A549 treated with GW870086 at 1 μM for 4 hours (cell line): ENCODE results near the gene PIAS4. TPM values are rescaled to one million over a fixed set of nuclear protein-coding genes. Genes with fewer than 3 reads are reported as not detected.

Source experiments
- total RNA-seq: library from RNA; stranded (reverse); fragments of 200-300 nt; extraction: Qiagen RNA extraction; gene quantifications from 5 replicates; pipeline ENCODE4 v1.2.3, GENCODE V29; 2022; ENCODE audit warnings: low read depth

The PIAS4 gene, protein sequence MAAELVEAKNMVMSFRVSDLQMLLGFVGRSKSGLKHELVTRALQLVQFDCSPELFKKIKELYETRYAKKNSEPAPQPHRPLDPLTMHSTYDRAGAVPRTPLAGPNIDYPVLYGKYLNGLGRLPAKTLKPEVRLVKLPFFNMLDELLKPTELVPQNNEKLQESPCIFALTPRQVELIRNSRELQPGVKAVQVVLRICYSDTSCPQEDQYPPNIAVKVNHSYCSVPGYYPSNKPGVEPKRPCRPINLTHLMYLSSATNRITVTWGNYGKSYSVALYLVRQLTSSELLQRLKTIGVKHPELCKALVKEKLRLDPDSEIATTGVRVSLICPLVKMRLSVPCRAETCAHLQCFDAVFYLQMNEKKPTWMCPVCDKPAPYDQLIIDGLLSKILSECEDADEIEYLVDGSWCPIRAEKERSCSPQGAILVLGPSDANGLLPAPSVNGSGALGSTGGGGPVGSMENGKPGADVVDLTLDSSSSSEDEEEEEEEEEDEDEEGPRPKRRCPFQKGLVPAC
- 13.7 to 16.9 TPM (median 15.9 TPM) in 5 replicates for total RNA-seq

DNA sequence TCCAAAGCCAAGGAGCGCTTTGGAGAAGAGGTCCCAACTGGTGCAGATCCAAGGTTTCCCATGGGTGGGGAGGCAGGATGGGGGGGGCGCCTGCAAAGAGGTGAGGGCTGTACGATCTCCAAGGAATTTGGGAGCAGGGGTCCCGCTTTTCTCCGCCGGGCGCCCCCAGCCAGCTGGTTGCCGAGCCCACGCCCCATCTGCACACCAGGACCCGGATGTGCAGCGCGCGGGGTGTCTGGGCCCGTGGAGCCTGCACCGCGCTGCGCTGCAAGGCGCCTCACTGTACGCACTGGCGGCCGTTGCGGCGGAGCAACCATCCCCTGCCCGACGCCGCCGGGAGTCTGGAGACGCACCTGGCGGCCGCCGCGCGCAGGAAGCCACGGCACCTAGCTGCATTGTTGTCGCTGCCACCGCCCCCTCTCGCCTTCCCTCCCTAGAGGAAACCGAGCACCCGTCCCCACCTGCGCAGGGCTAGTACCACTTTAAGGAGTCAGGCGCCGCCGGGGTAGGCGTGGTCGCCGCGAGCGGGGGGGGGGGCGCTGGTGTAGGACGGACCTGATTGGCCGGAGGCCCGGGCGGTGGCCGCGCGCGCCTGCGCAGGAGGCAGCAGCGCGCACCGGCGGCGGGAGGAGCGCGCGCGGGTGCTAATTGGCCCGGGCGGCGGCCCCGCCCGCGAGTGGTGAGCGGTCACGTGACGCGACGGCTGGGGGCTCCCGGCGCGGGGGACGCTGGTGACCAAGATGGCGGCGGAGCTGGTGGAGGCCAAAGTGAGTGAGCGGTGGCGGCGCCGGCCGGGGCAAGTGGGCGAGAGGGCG, at the start of gene PIAS4:
Gene PIAS4, plus strand, starts transcription at position 716 of the 815 bp plus-strand sequence. Its CDS starts 25 bp downstream, at position 741.

DNA sequence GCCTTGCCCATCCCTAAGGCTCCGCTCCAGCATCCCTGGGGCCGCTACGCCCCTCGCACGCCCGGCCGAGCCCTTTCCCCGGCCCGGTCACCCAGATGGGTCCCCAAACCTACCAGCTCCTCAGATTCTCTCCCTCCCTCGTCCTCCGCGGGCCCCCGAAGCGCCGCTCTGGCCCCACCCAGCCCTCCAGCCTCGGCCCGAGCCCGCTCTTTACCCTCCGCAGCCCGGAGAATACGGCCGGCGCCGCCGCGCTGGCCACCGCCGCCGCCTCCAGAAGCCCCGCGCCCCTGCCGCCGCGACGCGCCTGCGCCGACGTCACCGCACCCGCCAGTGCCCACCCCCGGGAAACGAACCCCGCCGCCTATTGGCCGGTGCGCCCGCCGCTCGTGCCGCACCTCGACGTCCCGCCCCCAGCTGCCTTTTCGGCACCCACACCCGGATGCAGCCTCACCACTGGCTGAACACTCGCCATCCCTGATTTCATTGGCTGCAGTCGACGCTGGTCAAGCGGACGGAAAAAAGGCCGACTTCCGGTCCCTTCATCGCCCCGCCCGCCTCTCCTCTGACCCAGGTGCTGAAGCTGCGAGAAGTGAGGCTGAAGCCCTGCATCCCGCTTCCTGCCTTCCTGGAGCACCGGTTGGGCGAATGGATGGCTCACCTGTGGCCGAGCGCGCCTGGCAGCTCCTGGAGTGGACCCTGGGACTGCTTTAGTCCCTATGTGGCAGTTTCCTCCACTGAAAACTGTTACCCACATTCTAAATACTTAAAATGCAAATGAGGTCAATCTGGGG, 36.5 kb upstream of the PIAS4 start, which contains the start of gene DAPK3:
Gene DAPK3, minus strand, starts transcription at position 292 of the 791 bp plus-strand sequence. CDS start 1,364 bp downstream, outside the sequence.

DNA sequence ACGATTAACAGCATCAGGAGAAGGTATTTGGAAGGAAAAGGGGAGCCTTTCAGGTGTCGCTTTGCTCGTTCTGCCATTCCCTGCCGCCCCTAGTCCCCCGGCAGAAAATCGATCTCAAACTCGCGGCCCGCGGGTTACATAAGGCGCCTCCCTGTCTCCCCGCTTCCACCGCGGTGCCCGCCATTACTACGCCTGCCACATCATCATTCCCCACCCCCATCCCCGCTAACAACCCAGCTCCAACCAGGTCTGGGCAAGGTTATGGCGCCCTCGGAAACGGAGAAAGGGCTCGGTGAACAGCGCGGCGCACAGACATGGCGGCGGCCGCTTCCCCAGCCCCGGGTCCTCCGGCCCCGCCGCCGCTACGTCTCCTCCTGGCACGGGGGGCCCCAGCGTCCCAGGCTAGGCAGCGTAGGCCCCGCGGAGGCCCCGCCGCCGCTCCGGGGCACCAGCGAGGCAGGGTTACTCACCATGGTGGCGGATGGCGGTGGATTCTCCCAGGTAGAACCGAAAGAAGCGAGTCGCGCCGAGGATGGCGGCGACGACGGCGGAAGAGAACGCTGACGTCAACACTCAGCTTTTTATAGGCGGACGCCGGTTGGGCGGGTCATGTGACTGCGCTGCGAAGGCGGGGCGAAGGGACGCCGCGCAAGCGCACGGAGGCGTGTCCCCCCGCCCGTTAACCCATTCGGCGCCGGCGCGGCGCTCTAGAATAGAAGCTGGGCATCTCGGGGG, 22.5 kb upstream of the PIAS4 start, which contains the start of gene EEF2:
Gene EEF2, minus strand, starts transcription at position 556 of the 735 bp plus-strand sequence. Its CDS starts 83 bp downstream, at position 473.

DNA sequence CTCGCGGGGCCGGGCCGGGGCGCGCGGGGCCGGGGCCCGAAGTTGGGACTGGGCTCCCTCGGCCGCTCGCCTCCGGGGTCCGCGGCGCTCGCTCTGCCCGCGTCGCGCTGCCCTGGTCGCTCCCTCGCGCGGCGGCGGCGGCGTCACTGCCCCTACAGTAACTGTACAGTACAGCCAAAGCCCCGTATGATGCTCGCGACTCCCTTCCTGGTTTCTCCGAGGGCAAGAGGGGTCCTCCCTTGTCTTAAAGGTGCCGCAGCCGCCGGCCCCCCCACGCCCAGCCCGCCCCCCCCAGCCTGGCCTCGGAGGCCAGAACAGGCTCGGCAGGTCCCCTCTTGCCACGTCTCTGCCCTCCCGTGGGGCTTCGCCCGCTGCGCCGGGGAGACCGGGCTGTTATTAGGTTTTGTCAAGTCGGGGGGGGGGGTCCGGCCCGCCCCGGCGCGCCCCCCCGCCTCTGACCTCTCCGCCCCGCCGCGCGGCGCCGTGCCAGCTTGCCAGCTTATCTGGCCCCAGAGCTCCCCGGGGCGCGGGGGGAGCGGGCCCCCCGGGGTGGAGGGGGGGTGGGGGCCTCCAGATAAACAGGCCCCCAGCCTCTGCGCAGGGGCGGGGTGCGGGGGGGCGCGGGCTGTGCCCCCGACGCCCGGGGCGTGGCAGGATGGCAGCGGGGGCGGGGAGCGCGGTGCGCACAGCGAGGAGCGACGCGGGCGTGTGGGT, 59.3 kb downstream of the PIAS4 start, which contains the start of gene ZBTB7A:
Gene ZBTB7A, minus strand, starts transcription at position 218 of the 714 bp plus-strand sequence. CDS start 11,667 bp downstream, outside the sequence.

Other genes starting within 250 kb of the PIAS4 start
- 8.6 to 13.1 TPM (median 12.1 TPM) in 5 replicates for gene APBA3, start 246.0 kb upstream of the PIAS4 start, total RNA-seq
- 64.2 to 84.4 TPM (median 68.8 TPM) in 5 replicates for gene MRPL54, start 245.1 kb upstream of the PIAS4 start, total RNA-seq
- gene RAX2, start 235.5 kb upstream of the PIAS4 start, total RNA-seq = not detected in 5 replicates
- gene MATK, start 221.4 kb upstream of the PIAS4 start, total RNA-seq = 0.94 to 1.8 TPM (median 1.2 TPM) in 5 replicates
- 0.21 TPM in 1 of 5 replicates, not detected in the others for gene ZFR2, start 138.7 kb upstream of the PIAS4 start, total RNA-seq
- 0.05 to 0.43 TPM (median 0.13 TPM) in 5 replicates for gene ATCAY, start 127.1 kb upstream of the PIAS4 start, total RNA-seq
- not detected in 5 replicates for gene NMRK2, start 74.7 kb upstream of the PIAS4 start, total RNA-seq
- gene DAPK3, start 36.6 kb upstream of the PIAS4 start, total RNA-seq = 41.5 to 46.1 TPM (median 43.6 TPM) in 5 replicates
- gene EEF2, start 22.3 kb upstream of the PIAS4 start, total RNA-seq = 859 to 1,088 TPM (median 1,044 TPM) in 5 replicates
- 15.3 to 22.1 TPM (median 20.9 TPM) in 5 replicates for gene ZBTB7A, start 59.2 kb downstream of the PIAS4 start, total RNA-seq
- gene MAP2K2, start 116.4 kb downstream of the PIAS4 start, total RNA-seq = 118 to 168 TPM (median 160 TPM) in 5 replicates
- 0.07 to 0.16 TPM (median 0.11 TPM) in 3 of 5 replicates, not detected in the others for gene CREB3L3, start 145.9 kb downstream of the PIAS4 start, total RNA-seq
- gene SIRT6, start 174.8 kb downstream of the PIAS4 start, total RNA-seq = 27.5 to 37.0 TPM (median 31.9 TPM) in 5 replicates
- gene ANKRD24, start 175.0 kb downstream of the PIAS4 start, total RNA-seq = 0.15 to 0.33 TPM (median 0.22 TPM) in 5 replicates
- 2.7 to 4.6 TPM (median 3.1 TPM) in 5 replicates for gene EBI3, start 221.8 kb downstream of the PIAS4 start, total RNA-seq
- gene YJU2, start 239.3 kb downstream of the PIAS4 start, total RNA-seq = 17.6 to 20.8 TPM (median 19.4 TPM) in 5 replicates